D721Med (cell line): ENCODE results near the gene FAM210B.

Source experiments
- DNase-seq: peaks from one replicate; pipeline ENCODE4 v3.0.0; 2011; ENCODE audit warnings: low spot score; ENCODE audit not compliant: insufficient read length
- FAIRE-seq: peaks from 2 replicates; lab custom pipeline; 2011; peaks lifted over from hg19 to GRCh38; lab: Jason Lieb, UNC
- CTCF ChIP-seq: IDR thresholded peaks from 2 replicates; pipeline ENCODE4 v1.5.1; 2012; ENCODE audit warnings: mild to moderate bottlenecking, control low read depth; ENCODE audit not compliant: insufficient read depth; ENCODE audit errors: missing control alignments

FAM210B gene

GRCh38 chr20:56358600-56359211 lies at the start of gene FAM210B:
TSS of gene FAM210B (plus strand) at chr20:56358974. CDS start at chr20:56359006, 32 bp downstream.
- FAIRE-seq: no peak
- TF ChIP-seq CTCF: no peak
- peak; percentile 92 for DNase-seq

- TF ChIP-seq CTCF: no peak
- no peak for DNase-seq
- no peak for FAIRE-seq
These were observed 42.7 kb upstream of the FAM210B start for GRCh38 chr20:56316051-56316450.

GRCh38 chr20:56316483-56316882 lies 42.3 kb upstream of the FAM210B start:
- no peak for DNase-seq
- no peak for TF ChIP-seq CTCF
- FAIRE-seq: no peak

GRCh38 chr20:56322681-56323080 lies 36.1 kb upstream of the FAM210B start:
- DNase-seq (no peak), FAIRE-seq (no peak)
- TF ChIP-seq CTCF: no peak

- TF ChIP-seq CTCF: no peak
- FAIRE-seq (no peak), DNase-seq (no peak)
These were observed 35.6 kb upstream of the FAM210B start for GRCh38 chr20:56323206-56323605.

GRCh38 chr20:56323656-56324055 lies 35.1 kb upstream of the FAM210B start:
- TF ChIP-seq CTCF: no peak
- FAIRE-seq (no peak), DNase-seq (no peak)

GRCh38 chr20:56324806-56325205 lies 34.0 kb upstream of the FAM210B start:
- DNase-seq: no peak
- TF ChIP-seq CTCF: no peak
- no peak for FAIRE-seq
